Measurements from ENCODE around the gene GOLGA5.

- TF ChIP-seq CTCF (IDR thresholded peaks at IDR 0.05; ENCODE audit: insufficient read depth, low read length) (no peak), POLR2AphosphoS5 (IDR thresholded peaks at IDR 0.05; ENCODE audit: low read depth) (no peak), GABPA (IDR thresholded peaks at IDR 0.05; ENCODE audit: low read depth) (no peak), REST (IDR thresholded peaks at IDR 0.05; ENCODE audit: insufficient replicate concordance, low read depth) (no peak)
Observed at GRCh38 chr14:92888896-92889295, 94.8 kb downstream of the GOLGA5 start.

All from HL-60 (cell line).